SK-N-SH (cell line): Measurements from ENCODE around the gene PAN2. TPM values are rescaled to one million over a fixed set of nuclear protein-coding genes. Genes with fewer than 3 reads are reported as not detected.

Source experiments
- CTCF ChIA-PET: fragments of 300-600, 350-600 bp; formaldehyde crosslinking; extraction: SDS; loops from one replicate; lab custom pipeline; 2021; lab: Yijun Ruan, JAX
- POLR2A ChIA-PET: fragments of 350-600 bp; sonication (Branson Sonifier 250); formaldehyde crosslinking; extraction: SDS; loops from one replicate; lab custom pipeline; 2020; ENCODE audit warnings: antibody characterized with exemption, inconsistent platforms; lab: Yijun Ruan, JAX
- DNase-seq: peaks from one replicate; pipeline ENCODE4 v3.0.0; 2012
- H2AFZ ChIP-seq: fragments of 200-600 bp; sonication (generic); 2 replicates; pipeline ENCODE4 v1.8.1; 2016; ENCODE audit warnings: antibody characterized with exemption, mild to moderate bottlenecking, low read depth
- H3F3A ChIP-seq: fragments of 200-600 bp; sonication (generic); replicated peaks from 2 replicates; pipeline ENCODE3; 2016; ENCODE audit warnings: antibody characterized with exemption, mild to moderate bottlenecking; ENCODE audit not compliant: insufficient read depth
- H3K27ac ChIP-seq, 2 experiments: fragments of 200-500 bp in 1 of 2; fragments of 200-600 bp in 1 of 2; sonication (Bioruptor generic) in 1 of 2; sonication (generic), shearing (Covaris generic) in 1 of 2; 2 replicates each; pipeline versions ENCODE4 v1.5.1 to v1.6.1; 2014 to 2016; ENCODE audit warnings: low read depth in 2 of 2, inconsistent platforms in 1 of 2, low read length in 1 of 2, mild to moderate bottlenecking in 1 of 2, mixed read lengths in 1 of 2
- H3K27me3 ChIP-seq: fragments of 200-600 bp; sonication (generic), shearing (Covaris generic); 2 replicates; pipeline ENCODE4 v1.6.1; 2016; ENCODE audit warnings: mixed run types; ENCODE audit not compliant: insufficient read depth
- H3K36me3 ChIP-seq, 2 experiments: fragments of 200-500 bp in 1 of 2; fragments of 200-600 bp in 1 of 2; sonication (Bioruptor generic) in 1 of 2; sonication (generic) in 1 of 2; replicated peaks in 1 of 2; 2 replicates each; pipeline versions ENCODE3 to v1.5.1; 2014 to 2016; ENCODE audit warnings: low read length in 1 of 2, mild to moderate bottlenecking in 1 of 2; ENCODE audit not compliant: insufficient read depth in 2 of 2, control insufficient read depth in 1 of 2
- H3K4me1 ChIP-seq, 2 experiments: fragments of 200-500 bp in 1 of 2; fragments of 200-600 bp in 1 of 2; sonication (Bioruptor generic) in 1 of 2; sonication (generic), shearing (Covaris generic) in 1 of 2; 2 replicates each; pipeline versions ENCODE4 v1.5.1 to v1.6.1; 2014 to 2016; ENCODE audit warnings: low read depth in 1 of 2, low read length in 1 of 2, mixed run types in 1 of 2; ENCODE audit not compliant: insufficient read depth in 2 of 2, control insufficient read depth in 1 of 2
- H3K4me2 ChIP-seq: fragments of 200-600 bp; sonication (generic), shearing (Covaris generic); 2 replicates; pipeline ENCODE4 v1.6.1; 2017; ENCODE audit warnings: mixed run types
- H3K4me3 ChIP-seq, 2 experiments: fragments of 200-500 bp in 1 of 2; fragments of 200-600 bp in 1 of 2; sonication (Bioruptor generic) in 1 of 2; sonication (generic), shearing (Covaris generic) in 1 of 2; 2 replicates each; pipeline versions ENCODE4 v1.5.1 to v1.8.1; 2014 to 2016; ENCODE audit warnings: low read depth in 2 of 2, inconsistent platforms in 1 of 2, low read length in 1 of 2, mild to moderate bottlenecking in 1 of 2, mixed read lengths in 1 of 2, moderate library complexity in 1 of 2
- H3K79me2 ChIP-seq: fragments of 200-600 bp; sonication (generic); 2 replicates; pipeline ENCODE4 v1.8.1; 2017; ENCODE audit warnings: mild to moderate bottlenecking; ENCODE audit not compliant: insufficient read depth
- H3K9ac ChIP-seq: fragments of 200-600 bp; sonication (generic); 2 replicates; pipeline ENCODE4 v1.6.1; 2017; ENCODE audit warnings: mixed run types
- H3K9me2 ChIP-seq: fragments of 200-600 bp; sonication (generic); 2 replicates; pipeline ENCODE4 v1.6.1; 2017; ENCODE audit warnings: mixed run types
- H3K9me3 ChIP-seq: fragments of 200-600 bp; sonication (generic); 2 replicates; pipeline ENCODE4 v1.6.1; 2017; ENCODE audit warnings: mixed run types, mild to moderate bottlenecking, moderate library complexity
- H4K20me1 ChIP-seq: fragments of 200-600 bp; sonication (generic); 2 replicates; pipeline ENCODE4 v1.6.1; 2017; ENCODE audit warnings: mild to moderate bottlenecking, mixed run types; ENCODE audit not compliant: insufficient read depth
- CTCF ChIP-seq: fragments of 200-600 bp; sonication (generic); IDR thresholded peaks from 2 replicates; pipeline ENCODE4 v1.6.1; 2017; ENCODE audit warnings: antibody characterized with exemption, mild to moderate bottlenecking, moderate library complexity
- FOXM1 ChIP-seq: IDR thresholded peaks from 2 replicates; pipeline ENCODE4 v1.4.0; 2012; ENCODE audit warnings: low read depth, mild to moderate bottlenecking
- GABPA ChIP-seq: IDR thresholded peaks from 2 replicates; pipeline ENCODE4 v1.4.0; 2012; ENCODE audit warnings: low read depth, mild to moderate bottlenecking
- IRF3 ChIP-seq: fragments of 150-350 bp; IDR thresholded peaks from 2 replicates; pipeline ENCODE4 v1.6.1; 2016; ENCODE audit warnings: mild to moderate bottlenecking, low read depth, low read length
- JUND ChIP-seq: IDR thresholded peaks from 2 replicates; pipeline ENCODE4 v1.4.0; 2012
- REST ChIP-seq: IDR thresholded peaks from 2 replicates; pipeline ENCODE4 v1.6.1; 2012; ENCODE audit warnings: mild to moderate bottlenecking, low read depth, low read length, moderate library complexity
- SIN3A ChIP-seq: IDR thresholded peaks from 2 replicates; pipeline ENCODE4 v1.6.1; 2012; ENCODE audit warnings: low read depth, mild to moderate bottlenecking, low read length, moderate library complexity, borderline replicate concordance
- TEAD4 ChIP-seq: IDR thresholded peaks from 2 replicates; pipeline ENCODE4 v1.4.0; 2012; ENCODE audit warnings: mild to moderate bottlenecking, borderline replicate concordance; ENCODE audit not compliant: insufficient read depth
- WGBS: methylation state at CpG from one replicate; pipeline ENCODE4 v1.1.6; 2017; ENCODE audit warnings: low lambda C conversion rate; 5-methylcytosine and 5-hydroxymethylcytosine counted together
- polyA plus RNA-seq, 3 experiments: library from polyadenylated mRNA; depleted of rRNA; stranded (reverse); fragments of >200 nt; gene quantifications; 2 replicates each; pipeline ENCODE4 v1.2.3, GENCODE V29; 2012

The PAN2 gene
- polyA plus RNA-seq, 1 of the 3 experiments (the other 2 are of a cell fraction), result 37.1 TPM

- H3K27me3 ChIP-seq, result no peaks in the 10 kb centered on the region; the same call in 1 of the 2 replicates
- H3K9me3 ChIP-seq, result peaks cover 4% of the 10 kb centered on the region; the same call in 1 of the 2 replicates
- H3K79me2 ChIP-seq, result no peaks in the 10 kb centered on the region
- H4K20me1 ChIP-seq, result no peaks in the 10 kb centered on the region
- H3K9ac ChIP-seq, result no peak overlapping the region
- POLR2A ChIA-PET, result no interaction called here
- TF ChIP-seq IRF3, result no peak
- no peak for TF ChIP-seq JUND
- no peak for TF ChIP-seq TEAD4
- no peak for TF ChIP-seq GABPA
- no peak for TF ChIP-seq REST
- TF ChIP-seq SIN3A, result no peak
- no peak overlapping the region for H2AFZ ChIP-seq
- CTCF ChIA-PET, result interaction anchor here (1.4 kb wide), 1 partner anchor 8 kb away, joined by 4 read pairs; no protein-coding TSS in a partner anchor
- no peak overlapping the region for H3K4me3 ChIP-seq
- DNase-seq, result no peak
- H3K36me3 ChIP-seq, result no peaks in the 10 kb centered on the region
- no peak overlapping the region for H3K4me2 ChIP-seq
- H3F3A ChIP-seq, result no peaks in the 10 kb centered on the region
- no peaks in the 10 kb centered on the region for H3K9me2 ChIP-seq
- no peak overlapping the region for H3K27ac ChIP-seq
- 30% methylated on average over 1 of the region's 1 CpG for WGBS
- no peaks in the 10 kb centered on the region for H3K4me1 ChIP-seq
These were observed 44.2 kb upstream of the PAN2 start for GRCh38 chr12:56377989-56378316.

GRCh38 chr12:56377310-56377988, 43.6 kb upstream of the PAN2 start:
- Histone ChIP-seq H3K27ac (no peak overlapping the region), H3K4me1 (no peaks in the 10 kb centered on the region), H3K4me3 (no peak overlapping the region), H3K27me3 (no peaks in the 10 kb centered on the region; the same call in 1 of the 2 replicates), H3F3A (no peaks in the 10 kb centered on the region), H3K4me2 (no peak overlapping the region), H2AFZ (no peak overlapping the region), H3K9me3 (peaks cover 8% of the 10 kb centered on the region; the same call in 1 of the 2 replicates), H3K9ac (no peak overlapping the region), H4K20me1 (no peaks in the 10 kb centered on the region)
- WGBS, result 73% methylated on average over 4 of the region's 4 CpGs
- POLR2A ChIA-PET, result no interaction called here
- no peak for TF ChIP-seq FOXM1
- TF ChIP-seq CTCF, result peak; percentile 18; the same call in 1 of the 2 replicates
- TF ChIP-seq, all 33 proteins: peak for 1
- CTCF ChIA-PET, result interaction anchor here (1.4 kb wide), 1 partner anchor 9 kb away, joined by 4 read pairs; no protein-coding TSS in a partner anchor
- no peak for DNase-seq
- H3K79me2 ChIP-seq, result no peaks in the 10 kb centered on the region
- no peaks in the 10 kb centered on the region for H3K36me3 ChIP-seq
- H3K9me2 ChIP-seq, result no peaks in the 10 kb centered on the region
